Pancreas (tissue), 10 donors: ENCODE data around the gene ZNF747. TPM values are rescaled to one million over a fixed set of nuclear protein-coding genes. Genes with fewer than 3 reads are reported as not detected.

Source experiments
- ATAC-seq, 4 donors: fragments of 200-7000 bp; cut with Tn5 transposase; one replicate each; pipeline versions ENCODE4 v1.8.0 to v1.9.1; 2020; ENCODE audit warnings: mild to moderate bottlenecking in 4 of 4, moderate library complexity in 4 of 4
- DNase-seq, 6 donors: peaks; one replicate each; pipeline ENCODE4 v3.0.0-alpha.2; 2020
- FAIRE-seq: peaks from 2 replicates; lab custom pipeline; 2012; peaks lifted over from hg19 to GRCh38; lab: Jason Lieb, UNC
- H3K27ac ChIP-seq, 4 donors: fragments of 200-600 bp; sonication (generic); 1 replicate in 3 of 4; 2 replicates in 1 of 4; pipeline versions ENCODE4 v1.5.0 to v1.8.0; 2020
- H3K27me3 ChIP-seq, 4 donors: fragments of 200-600 bp; one replicate each; pipeline ENCODE4 v1.8.0; 2021
- H3K36me3 ChIP-seq, 3 donors: fragments of 200-600 bp; sonication (generic) in 1 of 3; one replicate each; pipeline versions ENCODE4 v1.5.0 to v1.8.0; 2020 to 2021
- H3K4me1 ChIP-seq, 3 donors: fragments of 200-600 bp; one replicate each; pipeline ENCODE4 v1.8.0; 2021
- H3K4me3 ChIP-seq, 4 donors: fragments of 200-600 bp; sonication (generic) in 2 of 4; one replicate each; pipeline versions ENCODE4 v1.5.0 to v1.8.0; 2020 to 2021
- H3K9me3 ChIP-seq, 4 donors: fragments of 200-600 bp; one replicate each; pipeline ENCODE4 v1.8.0; 2021
- CTCF ChIP-seq, 4 donors: fragments of 200-600 bp; sonication (generic) in 3 of 4; IDR thresholded peaks; one replicate each; pipeline versions ENCODE4 v1.5.0 to v1.8.0; 2021; ENCODE audit warnings: antibody characterized with exemption in 4 of 4
- WGBS, 2 donors: extraction: QIAGEN DNeasy Blood & Tissue Kit; methylation state at CpG; one replicate each; pipeline ENCODE4 v1.1.7; 2013; 5-methylcytosine and 5-hydroxymethylcytosine counted together
- intact Hi-C, 3 donors: fragments of 100-400 bp; cut with DNase I; formaldehyde crosslinking; loops; one replicate each; pipeline versions ENCODE4 v1.11.1 to v1.14.2; 2022
- polyA plus RNA-seq, 2 donors: library from polyadenylated mRNA; stranded (reverse); fragments of 200-250 nt; gene quantifications; one replicate each; pipeline ENCODE4 v1.2.3, GENCODE V29; 2013
- total RNA-seq, 6 donors: library from RNA; stranded (reverse); fragmentation: NEBNext Ultra II Directional in 4 of 6; extraction: Animal tissue kit (Norgen Biotek cat#: 25700) in 4 of 6; gene quantifications; one replicate each; pipeline versions ENCODE4 v1.2.1 to v1.2.4, GENCODE V29; 2021 to 2023
- donor health status: healthy with polysubstance abuse.
- donor health status: DM: no; HTN: no; CAD: no; lungs with moderate emphysema.
- donor health status: DM: no; HTN: no; CAD: no.
- donor health status: control.
- donor health status: control.
- donor health status: Bipolar disorder and iron deficiency.
- donor health status: DM: yes; HTN: yes; CAD: no.
- donor health status: DM: no; HTN: no; CAD: no.
- donor health status: DM: no; HTN: no; CAD: no.
- donor health status: DM: yes; HTN: yes; CAD: no.

The ZNF747 gene
- total and polyA plus RNA-seq, 8 donors, result 2.7 to 6.9 (median 5.2) TPM

DNA sequence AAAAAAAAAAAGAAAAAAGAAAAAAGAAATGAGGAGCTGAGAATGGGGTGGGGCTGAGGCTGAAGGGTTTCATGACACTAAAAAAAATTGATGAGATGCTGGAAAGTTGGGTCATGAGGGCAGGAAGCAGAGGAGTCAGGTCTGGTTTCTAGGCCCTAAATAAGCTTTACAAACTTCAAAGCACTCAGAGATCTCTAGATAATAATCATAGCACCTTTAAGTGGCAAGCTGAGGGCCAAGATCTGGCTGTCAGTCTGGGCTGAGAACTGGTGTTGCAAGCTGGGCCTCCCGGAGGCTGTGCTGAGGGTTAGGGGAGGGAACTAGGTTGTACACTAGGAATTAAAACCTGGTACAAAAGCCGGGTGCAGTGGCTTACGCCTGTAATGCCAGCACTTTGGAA, 17.1 kb upstream of the ZNF747 start:
- intact Hi-C loops, result no loop called here
- Histone ChIP-seq H3K4me3 (no peak overlapping the region), H3K4me1 (peaks cover 0 to 2% (median 0%) of the 10 kb centered on the region in 3 donors), H3K36me3 (peaks cover 0 to 16% (median 7%) of the 10 kb centered on the region in 3 donors), H3K27ac (no peak overlapping the region), H3K27me3 (no peaks in the 10 kb centered on the region), H3K9me3 (no peaks in the 10 kb centered on the region)
- FAIRE-seq (no peak), ATAC-seq (no peak), DNase-seq (no peak)
- WGBS, 2 donors, result 78 to 83% methylated on average over 3 of the region's 3 CpGs
- no peak for TF ChIP-seq CTCF (IDR thresholded peaks at IDR 0.05)

DNA sequence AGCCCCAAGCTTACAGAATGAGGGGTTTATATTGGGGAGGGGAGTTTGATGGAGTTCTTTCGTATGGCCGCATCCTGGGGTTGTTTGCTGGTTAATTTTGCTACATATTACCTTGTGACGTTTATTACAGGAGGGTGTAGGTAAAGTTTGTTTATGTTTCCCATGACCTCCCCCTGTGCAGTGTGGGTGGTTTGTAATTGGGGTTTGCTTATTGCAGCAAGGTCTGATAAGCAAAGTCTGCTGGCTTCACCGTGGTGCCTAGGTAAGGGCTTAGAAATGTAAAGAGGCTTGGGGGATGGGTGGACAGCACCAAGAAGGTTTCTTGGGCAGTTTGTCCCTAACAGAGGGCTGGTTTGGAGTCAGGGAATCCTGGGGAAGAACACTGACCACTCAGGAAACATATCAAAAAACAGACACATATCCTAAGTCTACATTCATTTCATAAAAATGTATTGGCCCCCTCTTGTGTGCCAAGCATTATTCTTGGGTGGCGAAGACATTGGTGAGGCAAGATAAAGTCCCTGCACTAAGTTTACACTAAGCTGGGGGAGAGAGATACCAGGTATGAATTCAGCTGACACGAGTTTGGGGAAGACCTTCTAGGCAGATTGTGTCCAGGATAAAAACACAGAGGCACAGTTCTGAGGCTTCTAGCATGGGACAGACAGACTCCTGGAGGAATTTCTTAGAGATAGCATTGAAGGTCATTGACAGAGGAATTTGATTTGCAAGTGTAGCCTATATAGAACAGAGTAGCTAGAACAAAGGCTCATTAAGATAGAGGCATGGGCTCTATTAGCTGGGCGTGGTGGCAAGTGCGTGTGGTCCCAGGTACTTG, 14.0 kb upstream of the ZNF747 start:
- intact Hi-C loops, result no loop called here
- H3K27me3 ChIP-seq, result no peaks in the 10 kb centered on the region
- no peaks in the 10 kb centered on the region for H3K9me3 ChIP-seq
- H3K36me3 ChIP-seq, result no peaks in the 10 kb centered on the region
- no peak for ATAC-seq
- WGBS, 2 donors, result 63 to 67% methylated on average over 8 of the region's 8 CpGs
- no peak for FAIRE-seq
- H3K27ac ChIP-seq, result no peak overlapping the region
- TF ChIP-seq CTCF (IDR thresholded peaks at IDR 0.05), result no peak
- H3K4me3 ChIP-seq, result no peak overlapping the region
- no peak for DNase-seq
- no peaks in the 10 kb centered on the region for H3K4me1 ChIP-seq

GRCh38 chr16:30546115-30546514, 11.5 kb upstream of the ZNF747 start:
- Histone ChIP-seq H3K4me1 (peaks cover 8 to 9% (median 8%) of the 10 kb centered on the region in 3 donors), H3K36me3 (no peaks in the 10 kb centered on the region), H3K4me3 (no peak overlapping the region), H3K27me3 (no peaks in the 10 kb centered on the region), H3K9me3 (no peaks in the 10 kb centered on the region), H3K27ac (no peak overlapping the region)
- FAIRE-seq (no peak), DNase-seq (no peak), ATAC-seq (no peak)
- WGBS, 2 donors, result 82 to 92% methylated on average over 8 of the region's 8 CpGs
- no peak for TF ChIP-seq CTCF (IDR thresholded peaks at IDR 0.05)
- intact Hi-C loops, result no loop called here

- TF ChIP-seq CTCF (IDR thresholded peaks at IDR 0.05), result no peak
- no peak for DNase-seq
- Histone ChIP-seq H3K4me3 (no peak overlapping the region), H3K4me1 (peaks cover 8 to 13% (median 9%) of the 10 kb centered on the region in 3 donors), H3K27ac (no peak overlapping the region), H3K36me3 (no peaks in the 10 kb centered on the region), H3K9me3 (no peaks in the 10 kb centered on the region), H3K27me3 (no peaks in the 10 kb centered on the region)
- 86 to 93% methylated on average over 5 of the region's 5 CpGs for WGBS, 2 donors
- no peak for FAIRE-seq
- intact Hi-C loops, result no loop called here
- ATAC-seq, result no peak
Observed at GRCh38 chr16:30543067-30543466, 8.4 kb upstream of the ZNF747 start.
